Activated T-cell treated with anti-CD3 and anti-CD28 coated beads, Interleukin-2, amount 50 U/mL, for 4 hours (primary cell): ENCODE measurements around the gene GORASP1. TPM values are rescaled to one million over a fixed set of nuclear protein-coding genes. Genes with fewer than 3 reads are reported as not detected.

ENCODE experiments used
- ATAC-seq, 2 donors: fragments of 200-7000 bp; cut with Tn5 transposase; one replicate each; pipeline ENCODE4 v1.10.0; 2021
- DNase-seq: peaks from one replicate; pipeline ENCODE4 v3.0.0-alpha.2; 2020
- H3K27me3 Mint-ChIP-seq: one replicate; pipeline ENCODE4 v1.8.0; 2021; ENCODE audit warnings: low read depth, mixed read lengths
- H3K36me3 Mint-ChIP-seq: one replicate; pipeline ENCODE4 v1.8.0; 2022; ENCODE audit warnings: mixed read lengths; ENCODE audit not compliant: insufficient read depth
- H3K4me1 Mint-ChIP-seq: one replicate; pipeline ENCODE4 v1.8.0; 2021; ENCODE audit warnings: low read depth, mixed read lengths
- H3K4me3 Mint-ChIP-seq: one replicate; pipeline ENCODE4 v1.8.0; 2021; ENCODE audit warnings: mild to moderate bottlenecking, moderate library complexity, mixed read lengths
- H3K9me3 Mint-ChIP-seq: one replicate; pipeline ENCODE4 v1.8.0; 2021; ENCODE audit warnings: mixed read lengths
- total RNA-seq, 3 donors: library from RNA; stranded (reverse); gene quantifications; one replicate each; pipeline ENCODE4 v1.2.1, GENCODE V29; 2021

The GORASP1 gene
- total RNA-seq, 3 donors from 2014 or later: 31.8 to 34.7 (median 33.0) TPM

GRCh38 chr3:39104961-39105686 is 2.3 kb downstream of the GORASP1 start:
- peaks cover 55% of the 10 kb centered on the region for H3K4me1 Mint-ChIP-seq
- H3K36me3 Mint-ChIP-seq: peaks cover 2% of the 10 kb centered on the region
- no peak for ATAC-seq
- peak overlapping the region; percentile 88 for H3K4me3 Mint-ChIP-seq
- DNase-seq: peak; percentile 56
- H3K9me3 Mint-ChIP-seq: no peaks in the 10 kb centered on the region
- H3K27me3 Mint-ChIP-seq: no peaks in the 10 kb centered on the region

GRCh38 chr3:39103791-39104552 is 3.5 kb downstream of the GORASP1 start:
- peaks cover 51% of the 10 kb centered on the region for H3K4me1 Mint-ChIP-seq

GRCh38 chr3:39103324-39103693 is 4.1 kb downstream of the GORASP1 start:
- ATAC-seq: no peak
- no peak for DNase-seq
- Mint-ChIP-seq H3K27me3 (no peaks in the 10 kb centered on the region), H3K4me1 (peaks cover 44% of the 10 kb centered on the region), H3K36me3 (no peaks in the 10 kb centered on the region), H3K9me3 (no peaks in the 10 kb centered on the region), H3K4me3 (no peak overlapping the region)

More at GRCh38 chr3:39103791-39104552, 3.5 kb downstream of the GORASP1 start:
- no peaks in the 10 kb centered on the region for H3K9me3 Mint-ChIP-seq
- no peaks in the 10 kb centered on the region for H3K36me3 Mint-ChIP-seq
- DNase-seq: no peak
- H3K27me3 Mint-ChIP-seq: no peaks in the 10 kb centered on the region
- H3K4me3 Mint-ChIP-seq: no peak overlapping the region
- ATAC-seq: no peak

GRCh38 chr3:39102504-39103323 is 4.7 kb downstream of the GORASP1 start:
- ATAC-seq: no peak
- peaks cover 38% of the 10 kb centered on the region for H3K4me1 Mint-ChIP-seq

GRCh38 chr3:39101022-39101689 is 6.3 kb downstream of the GORASP1 start:
- peaks cover 29% of the 10 kb centered on the region for H3K4me1 Mint-ChIP-seq
- H3K27me3 Mint-ChIP-seq: no peaks in the 10 kb centered on the region
- no peak overlapping the region for H3K4me3 Mint-ChIP-seq
- DNase-seq: peak; percentile 45
- peaks cover 5% of the 10 kb centered on the region for H3K36me3 Mint-ChIP-seq
- H3K9me3 Mint-ChIP-seq: no peaks in the 10 kb centered on the region
- ATAC-seq: peak; percentile 77

More at GRCh38 chr3:39102504-39103323, 4.7 kb downstream of the GORASP1 start:
- no peaks in the 10 kb centered on the region for H3K27me3 Mint-ChIP-seq
- no peak overlapping the region for H3K4me3 Mint-ChIP-seq
- H3K9me3 Mint-ChIP-seq: no peaks in the 10 kb centered on the region
- DNase-seq: no peak
- no peaks in the 10 kb centered on the region for H3K36me3 Mint-ChIP-seq

GRCh38 chr3:39100500-39100886 is 6.9 kb downstream of the GORASP1 start:
- H3K4me3 Mint-ChIP-seq: no peak overlapping the region
- H3K9me3 Mint-ChIP-seq: no peaks in the 10 kb centered on the region
- H3K4me1 Mint-ChIP-seq: peaks cover 22% of the 10 kb centered on the region
- peaks cover 6% of the 10 kb centered on the region for H3K36me3 Mint-ChIP-seq
- DNase-seq (no peak), ATAC-seq (no peak)
- no peaks in the 10 kb centered on the region for H3K27me3 Mint-ChIP-seq

- H3K9me3 Mint-ChIP-seq: no peaks in the 10 kb centered on the region
- peaks cover 17% of the 10 kb centered on the region for H3K4me1 Mint-ChIP-seq
- no peak for ATAC-seq
- no peak for DNase-seq
- H3K4me3 Mint-ChIP-seq: no peak overlapping the region
- H3K36me3 Mint-ChIP-seq: peaks cover 11% of the 10 kb centered on the region
- H3K27me3 Mint-ChIP-seq: no peaks in the 10 kb centered on the region
Observed at GRCh38 chr3:39099738-39100499, 7.5 kb downstream of the GORASP1 start.

- DNase-seq (no peak), ATAC-seq (no peak)
- Mint-ChIP-seq H3K4me3 (no peak overlapping the region), H3K36me3 (peaks cover 14% of the 10 kb centered on the region), H3K27me3 (no peaks in the 10 kb centered on the region), H3K9me3 (no peaks in the 10 kb centered on the region), H3K4me1 (peaks cover 14% of the 10 kb centered on the region)
Observed at GRCh38 chr3:39099242-39099641, 8.2 kb downstream of the GORASP1 start.

- Mint-ChIP-seq H3K27me3 (no peaks in the 10 kb centered on the region), H3K36me3 (peaks cover 21% of the 10 kb centered on the region), H3K9me3 (no peaks in the 10 kb centered on the region), H3K4me1 (peaks cover 13% of the 10 kb centered on the region), H3K4me3 (no peak overlapping the region)
- DNase-seq: no peak
- ATAC-seq: no peak
Observed at GRCh38 chr3:39098473-39099000, 8.9 kb downstream of the GORASP1 start.

- Mint-ChIP-seq H3K4me1 (peaks cover 8% of the 10 kb centered on the region), H3K4me3 (no peak overlapping the region), H3K9me3 (no peaks in the 10 kb centered on the region), H3K36me3 (peaks cover 21% of the 10 kb centered on the region), H3K27me3 (no peaks in the 10 kb centered on the region)
- ATAC-seq (no peak), DNase-seq (no peak)
Observed at GRCh38 chr3:39097716-39098472, 9.5 kb downstream of the GORASP1 start.

- no peaks in the 10 kb centered on the region for H3K9me3 Mint-ChIP-seq
- ATAC-seq (no peak), DNase-seq (no peak)
- no peak overlapping the region for H3K4me3 Mint-ChIP-seq
- H3K4me1 Mint-ChIP-seq: peaks cover 6% of the 10 kb centered on the region
- peaks cover 25% of the 10 kb centered on the region for H3K36me3 Mint-ChIP-seq
- no peaks in the 10 kb centered on the region for H3K27me3 Mint-ChIP-seq
Observed at GRCh38 chr3:39096775-39097174, 10.7 kb downstream of the GORASP1 start.

- Mint-ChIP-seq H3K27me3 (no peaks in the 10 kb centered on the region), H3K4me3 (no peak overlapping the region), H3K9me3 (no peaks in the 10 kb centered on the region), H3K36me3 (peaks cover 25% of the 10 kb centered on the region), H3K4me1 (no peaks in the 10 kb centered on the region)
- no peak for ATAC-seq
- no peak for DNase-seq
Observed at GRCh38 chr3:39095778-39096177, 11.6 kb downstream of the GORASP1 start.
